Esophagus squamous epithelium (tissue), 5 donors: Measurements from ENCODE around the gene TMIE. TPM values are rescaled to one million over a fixed set of nuclear protein-coding genes. Genes with fewer than 3 reads are reported as not detected.

ENCODE experiments used
- DNase-seq: peaks from one replicate; lab custom pipeline; 2025; lab: John Stamatoyannopoulos, UW
- H3K27ac ChIP-seq, 4 donors: fragments of 200-600 bp; sonication (generic); one replicate each; pipeline ENCODE4 v1.5.1; 2016 to 2019; ENCODE audit warnings: mild to moderate bottlenecking in 1 of 4
- H3K27me3 ChIP-seq, 4 donors: fragments of 200-600 bp; sonication (generic); 1 replicate in 3 of 4; 2 replicates in 1 of 4; pipeline versions ENCODE4 v1.5.1 to v1.6.0; 2017 to 2021; ENCODE audit warnings: antibody characterized with exemption in 1 of 4
- H3K36me3 ChIP-seq, 3 donors: fragments of 200-600 bp; sonication (generic); one replicate each; pipeline ENCODE4 v1.5.1; 2016 to 2019
- H3K4me1 ChIP-seq, 3 donors: fragments of 200-600 bp; sonication (generic); one replicate each; pipeline ENCODE4 v1.5.1; 2017 to 2019
- H3K4me3 ChIP-seq, 4 donors: fragments of 200-600 bp; sonication (generic); 1 replicate in 3 of 4; 2 replicates in 1 of 4; pipeline ENCODE4 v1.5.1; 2016 to 2019; ENCODE audit warnings: mild to moderate bottlenecking in 2 of 4, moderate library complexity in 1 of 4
- H3K9me3 ChIP-seq, 3 donors: fragments of 200-600 bp; sonication (generic); one replicate each; pipeline ENCODE4 v1.5.1; 2016 to 2019
- CTCF ChIP-seq, 6 experiments: fragments of 450-650 bp in 4 of 6; fragments of 200-600 bp in 2 of 6; sonication (generic) in 2 of 6; IDR thresholded peaks; one replicate each; pipeline ENCODE4 v1.5.1; 2016 to 2019; ENCODE audit warnings: antibody characterized with exemption in 6 of 6, mild to moderate bottlenecking in 4 of 6, moderate library complexity in 4 of 6
- POLR2A ChIP-seq, 4 donors: fragments of 450-650 bp; IDR thresholded peaks; one replicate each; pipeline ENCODE4 v1.6.1; 2017; ENCODE audit warnings: antibody characterized with exemption in 4 of 4, mild to moderate bottlenecking in 4 of 4, moderate library complexity in 3 of 4
- WGBS, 2 donors: methylation state at CpG; one replicate each; pipeline ENCODE4 v1.1.5; 2018; 5-methylcytosine and 5-hydroxymethylcytosine counted together
- intact Hi-C: fragments of 100-400 bp; cut with DNase I; formaldehyde crosslinking; loops from one replicate; pipeline ENCODE4 v1.15.0; 2022
- total RNA-seq, 4 donors: library from RNA; depleted of rRNA; stranded (reverse); fragments of >200 nt; gene quantifications; one replicate each; pipeline ENCODE4 v1.1.0, GENCODE V29; 2016
- donor health status: DM: yes; HTN: yes; CAD: no.

Gene TMIE
- total RNA-seq, 4 donors from 2014 or later = 0.18 to 1.1 (median 0.61) TPM

GRCh38 chr3:46719735-46720271, 18.6 kb downstream of the TMIE start:
- intact Hi-C loops = no loop called here
- no peaks in the 10 kb centered on the region for H3K36me3 ChIP-seq
- DNase-seq = no peak
- WGBS, 2 donors = 62 to 100% methylated on average over 2 to 3 of the region's 4 CpGs
- peaks cover 0 to 47% (median 0%) of the 10 kb centered on the region in 4 donors for H3K27me3 ChIP-seq
- H3K9me3 ChIP-seq = no peaks in the 10 kb centered on the region
- no peak overlapping the region for H3K27ac ChIP-seq
- H3K4me3 ChIP-seq = no peak overlapping the region
- TF ChIP-seq CTCF (IDR thresholded peaks at IDR 0.05) (no peak), POLR2A (IDR thresholded peaks at IDR 0.05) (no peak)
- H3K4me1 ChIP-seq = no peaks in the 10 kb centered on the region

GRCh38 chr3:46721009-46721408, 19.8 kb downstream of the TMIE start:
- Histone ChIP-seq H3K9me3 (no peaks in the 10 kb centered on the region), H3K4me3 (no peak overlapping the region), H3K27ac (no peak overlapping the region), H3K4me1 (no peaks in the 10 kb centered on the region), H3K36me3 (no peaks in the 10 kb centered on the region), H3K27me3 (peaks cover 0 to 41% (median 0%) of the 10 kb centered on the region in 4 donors)
- no peak for DNase-seq
- intact Hi-C loops = no loop called here
- TF ChIP-seq CTCF (IDR thresholded peaks at IDR 0.05) (no peak), POLR2A (IDR thresholded peaks at IDR 0.05) (no peak)
- 47 to 95% methylated on average over 1 to 2 of the region's 2 CpGs for WGBS, 2 donors

GRCh38 chr3:46722443-46722842, 21.3 kb downstream of the TMIE start:
- H3K27me3 ChIP-seq = peaks cover 0 to 31% (median 0%) of the 10 kb centered on the region in 4 donors
- no peaks in the 10 kb centered on the region for H3K4me1 ChIP-seq
- no peak overlapping the region for H3K4me3 ChIP-seq
- no peaks in the 10 kb centered on the region for H3K9me3 ChIP-seq
- intact Hi-C loops = no loop called here
- WGBS, 2 donors = 80 to 82% methylated on average over 5 of the region's 5 CpGs
- TF ChIP-seq CTCF (IDR thresholded peaks at IDR 0.05) = no peak
- no peak for TF ChIP-seq POLR2A (IDR thresholded peaks at IDR 0.05)
- no peak overlapping the region for H3K27ac ChIP-seq
- no peak for DNase-seq
- no peaks in the 10 kb centered on the region for H3K36me3 ChIP-seq

- Histone ChIP-seq H3K4me3 (no peak overlapping the region), H3K36me3 (no peaks in the 10 kb centered on the region), H3K9me3 (no peaks in the 10 kb centered on the region), H3K4me1 (no peaks in the 10 kb centered on the region), H3K27me3 (peaks cover 0 to 21% (median 0%) of the 10 kb centered on the region in 4 donors), H3K27ac (no peak overlapping the region)
- DNase-seq = no peak
- intact Hi-C loops = no loop called here
- whole genome bisulfite sequencing, 2 donors = 65 to 71% methylated on average over 4 of the region's 4 CpGs
- TF ChIP-seq POLR2A (IDR thresholded peaks at IDR 0.05) (no peak), CTCF (IDR thresholded peaks at IDR 0.05) (no peak)
Observed at GRCh38 chr3:46724424-46724823, 23.2 kb downstream of the TMIE start.

GRCh38 chr3:46725621-46726314, 24.6 kb downstream of the TMIE start:
- 32 to 41% methylated on average over 6 of the region's 6 CpGs for WGBS, 2 donors
- Histone ChIP-seq H3K4me3 (no peak overlapping the region), H3K4me1 (no peaks in the 10 kb centered on the region), H3K9me3 (no peaks in the 10 kb centered on the region), H3K27me3 (peaks cover 0 to 20% (median 0%) of the 10 kb centered on the region in 4 donors), H3K36me3 (no peaks in the 10 kb centered on the region), H3K27ac (no peak overlapping the region)
- no peak for DNase-seq
- TF ChIP-seq POLR2A (IDR thresholded peaks at IDR 0.05) (no peak), CTCF (IDR thresholded peaks at IDR 0.05) (no peak)
- intact Hi-C loops = no loop called here
